Gastroesophageal sphincter (tissue), 4 donors: ENCODE measurements around the gene TRIM67. TPM values are rescaled to one million over a fixed set of nuclear protein-coding genes. Genes with fewer than 3 reads are reported as not detected.

Experiments used
- ATAC-seq: fragments of 150-250 bp; one replicate; pipeline ENCODE4 v1.9.1; 2016; ENCODE audit warnings: mild to moderate bottlenecking, moderate library complexity
- H3K27ac ChIP-seq, 4 donors: fragments of 200-600 bp; sonication (generic) in 3 of 4; 1 replicate in 3 of 4; 2 replicates in 1 of 4; pipeline ENCODE4 v1.5.1; 2016 to 2019
- H3K27me3 ChIP-seq: fragments of 200-600 bp; sonication (generic); one replicate; pipeline ENCODE4 v1.5.1; 2019
- H3K36me3 ChIP-seq, 2 donors: fragments of 200-600 bp; sonication (generic); one replicate each; pipeline ENCODE4 v1.5.1; 2019; ENCODE audit warnings: control low read depth in 1 of 2
- H3K4me1 ChIP-seq, 3 donors: fragments of 200-600 bp; sonication (generic); 1 replicate in 2 of 3; 2 replicates in 1 of 3; pipeline ENCODE4 v1.5.1; 2016 to 2019; ENCODE audit warnings: control low read depth in 2 of 3
- H3K4me3 ChIP-seq, 2 donors: fragments of 200-600 bp; sonication (generic); one replicate each; pipeline ENCODE4 v1.5.1; 2019; ENCODE audit warnings: mild to moderate bottlenecking in 1 of 2, moderate library complexity in 1 of 2
- H3K9me3 ChIP-seq, 3 donors: fragments of 200-600 bp; sonication (generic); one replicate each; pipeline ENCODE4 v1.5.1; 2017 to 2019; ENCODE audit warnings: control low read depth in 2 of 3
- CTCF ChIP-seq, 4 experiments: fragments of 200-600 bp in 2 of 4; fragments of 450-650 bp in 2 of 4; sonication (generic) in 1 of 4; IDR thresholded peaks; one replicate each; pipeline ENCODE4 v1.5.1; 2017 to 2019; ENCODE audit warnings: antibody characterized with exemption in 4 of 4, mild to moderate bottlenecking in 2 of 4, moderate library complexity in 2 of 4
- EP300 ChIP-seq: sonication (generic); formaldehyde crosslinking; IDR thresholded peaks from one replicate; pipeline ENCODE4 v1.6.1; 2017; ENCODE audit warnings: antibody characterized with exemption, mild to moderate bottlenecking
- POLR2A ChIP-seq, 2 donors: fragments of 450-650 bp; IDR thresholded peaks; one replicate each; pipeline ENCODE4 v1.6.1; 2017; ENCODE audit warnings: antibody characterized with exemption in 2 of 2, mild to moderate bottlenecking in 2 of 2, moderate library complexity in 1 of 2
- POLR2AphosphoS5 ChIP-seq: sonication (generic); formaldehyde crosslinking; IDR thresholded peaks from one replicate; pipeline ENCODE4 v1.6.1; 2017; ENCODE audit warnings: antibody characterized with exemption
- WGBS, 2 donors: methylation state at CpG; one replicate each; pipeline ENCODE4 v1.1.5; 2018; ENCODE audit warnings: low coverage in 1 of 2; 5-methylcytosine and 5-hydroxymethylcytosine counted together
- total RNA-seq, 4 donors: library from RNA; depleted of rRNA; stranded (reverse); fragments of >200 nt; gene quantifications; one replicate each; pipeline ENCODE4 v1.1.0, GENCODE V29; 2016

TRIM67 gene
- total RNA-seq, 4 donors from 2014 or later, result 0.04 to 0.13 TPM; not detected in 2

GRCh38 chr1:231144416-231145193 is 17.3 kb upstream of the TRIM67 start:
- 63 to 72% methylated on average over 6 to 7 of the region's 7 CpGs for WGBS, 2 donors
- H3K27ac ChIP-seq, result no peak overlapping the region
- peaks cover 0 to 7% (median 0%) of the 10 kb centered on the region in 3 donors for H3K4me1 ChIP-seq
- no peak overlapping the region for H3K4me3 ChIP-seq
- H3K27me3 ChIP-seq, result peaks cover 19% of the 10 kb centered on the region
- H3K9me3 ChIP-seq, result peaks cover 0 to 11% (median 0%) of the 10 kb centered on the region in 3 donors
- H3K36me3 ChIP-seq, result no peaks in the 10 kb centered on the region
- ATAC-seq, result no peak
- TF ChIP-seq POLR2AphosphoS5, result no peak
- TF ChIP-seq CTCF (IDR thresholded peaks at IDR 0.05), result no peak
- no peak for TF ChIP-seq POLR2A (IDR thresholded peaks at IDR 0.05)
- TF ChIP-seq EP300, result no peak

GRCh38 chr1:231147896-231148295 is 14.0 kb upstream of the TRIM67 start:
- TF ChIP-seq EP300 (no peak), CTCF (IDR thresholded peaks at IDR 0.05) (no peak), POLR2A (IDR thresholded peaks at IDR 0.05) (no peak)
- peaks cover 10% of the 10 kb centered on the region for H3K27me3 ChIP-seq
- H3K9me3 ChIP-seq, result peaks cover 0 to 35% (median 0%) of the 10 kb centered on the region in 3 donors
- no peak overlapping the region for H3K4me3 ChIP-seq
- 82 to 88% methylated on average over 3 of the region's 3 CpGs for WGBS, 2 donors
- no peak for ATAC-seq
- no peaks in the 10 kb centered on the region for H3K4me1 ChIP-seq
- H3K36me3 ChIP-seq, result no peaks in the 10 kb centered on the region
- no peak overlapping the region for H3K27ac ChIP-seq

GRCh38 chr1:231151811-231152210 is 10.0 kb upstream of the TRIM67 start:
- Histone ChIP-seq H3K9me3 (peaks cover 0 to 26% (median 0%) of the 10 kb centered on the region in 3 donors), H3K27me3 (peaks cover 21% of the 10 kb centered on the region), H3K27ac (no peak overlapping the region), H3K4me3 (no peak overlapping the region), H3K36me3 (no peaks in the 10 kb centered on the region), H3K4me1 (no peaks in the 10 kb centered on the region)
- ATAC-seq, result no peak
- WGBS, 2 donors, result 0% methylated on average over 1 of the region's 1 CpG
- TF ChIP-seq EP300, result no peak

GRCh38 chr1:231153726-231154125 is 8.1 kb upstream of the TRIM67 start:
- Histone ChIP-seq H3K27me3 (peaks cover 29% of the 10 kb centered on the region), H3K27ac (no peak overlapping the region), H3K9me3 (peaks cover 0 to 26% (median 0%) of the 10 kb centered on the region in 3 donors), H3K4me1 (no peaks in the 10 kb centered on the region), H3K4me3 (no peak overlapping the region), H3K36me3 (no peaks in the 10 kb centered on the region)
- TF ChIP-seq POLR2AphosphoS5 (no peak), POLR2A (IDR thresholded peaks at IDR 0.05) (no peak), CTCF (IDR thresholded peaks at IDR 0.05) (no peak), EP300 (no peak)
- no peak for ATAC-seq
- WGBS, 2 donors, result 52 to 83% methylated on average over 1 to 2 of the region's 2 CpGs

GRCh38 chr1:231155808-231156207 is 6.0 kb upstream of the TRIM67 start:
- H3K9me3 ChIP-seq, result peaks cover 0 to 21% (median 0%) of the 10 kb centered on the region in 3 donors
- peaks cover 0 to 1% (median 0%) of the 10 kb centered on the region in 3 donors for H3K4me1 ChIP-seq
- no peak overlapping the region for H3K4me3 ChIP-seq
- TF ChIP-seq POLR2AphosphoS5, result no peak
- TF ChIP-seq CTCF (IDR thresholded peaks at IDR 0.05), result no peak
- TF ChIP-seq EP300, result no peak
- no peak for TF ChIP-seq POLR2A (IDR thresholded peaks at IDR 0.05)
- ATAC-seq, result no peak
- peaks cover 50% of the 10 kb centered on the region for H3K27me3 ChIP-seq
- WGBS, 2 donors, result 55% methylated on average over 1 of the region's 1 CpG; no CpG with 5 or more reads in 1 of the 2 donors
- H3K36me3 ChIP-seq, result no peaks in the 10 kb centered on the region
- no peak overlapping the region for H3K27ac ChIP-seq
